Endothelial cell of umbilical vein (primary cell): ENCODE results near the gene GPR161. TPM values are rescaled to one million over a fixed set of nuclear protein-coding genes. Genes with fewer than 3 reads are reported as not detected.

ENCODE experiments used
- BruUV-seq: library from RNA; stranded (reverse); fragments of 400-500 nt; replicated peaks from 2 replicates; lab custom pipeline; 2021; lab: Mats Ljungman, UMichigan
- CTCF ChIA-PET: fragments of 300-600, 350-600 bp; sonication (Branson Sonifier 250); formaldehyde crosslinking; loops from one replicate; lab custom pipeline; 2021; ENCODE audit warnings: antibody characterized with exemption, inconsistent platforms; lab: Charles Lee
- POLR2A ChIA-PET: fragments of 300-600, 350-600 bp; sonication (Branson Sonifier 250); formaldehyde crosslinking; loops from one replicate; lab custom pipeline; 2021; ENCODE audit warnings: antibody characterized with exemption, inconsistent platforms; lab: Charles Lee
- DNase-seq: peaks from one replicate; pipeline ENCODE4 v3.0.0-alpha.2; 2011; ENCODE audit warnings: low read depth, low spot score
- FAIRE-seq: peaks from 2 replicates; lab custom pipeline; 2011; peaks lifted over from hg19 to GRCh38; lab: Jason Lieb, UNC
- H2AFZ ChIP-seq: 2 replicates; pipeline ENCODE4 v1.6.0; 2012; ENCODE audit warnings: low read depth, low read length, control low read depth, inconsistent platforms
- H3K27ac ChIP-seq: 2 replicates; pipeline ENCODE4 v1.5.1; 2011; ENCODE audit warnings: low read depth, mild to moderate bottlenecking, control low read depth, low read length, moderate library complexity; ENCODE audit not compliant: insufficient read depth
- H3K27me3 ChIP-seq, 2 experiments: 2 replicates each; pipeline versions ENCODE4 v1.6.0 to v1.6.1; 2011; ENCODE audit warnings: low read length in 2 of 2, mixed read lengths in 1 of 2; ENCODE audit not compliant: control insufficient read depth in 2 of 2, insufficient read depth in 2 of 2
- H3K36me3 ChIP-seq, 2 experiments: 2 replicates in 1 of 2; 3 replicates in 1 of 2; pipeline ENCODE4 v1.5.1; 2011; ENCODE audit warnings: low read length in 2 of 2, mild to moderate bottlenecking in 1 of 2, moderate library complexity in 1 of 2; ENCODE audit not compliant: control insufficient read depth in 2 of 2, insufficient read depth in 2 of 2; ENCODE audit errors: extremely low read depth in 1 of 2
- H3K4me1 ChIP-seq: 3 replicates; pipeline ENCODE4 v1.5.1; 2011; ENCODE audit warnings: mild to moderate bottlenecking, low read length; ENCODE audit not compliant: control insufficient read depth, insufficient read depth; ENCODE audit errors: extremely low read depth
- H3K4me2 ChIP-seq: 2 replicates; pipeline ENCODE4 v1.6.1; 2011; ENCODE audit warnings: low read length, control low read depth, mixed read lengths; ENCODE audit not compliant: insufficient read depth
- H3K4me3 ChIP-seq, 3 experiments: fragments of 200-600 bp in 1 of 3; sonication (generic), shearing (Covaris generic) in 1 of 3; replicated peaks in 1 of 3; 2 replicates each; pipeline ENCODE4 v1.5.1; 2011 to 2016; ENCODE audit warnings: control low read depth in 3 of 3, low read length in 3 of 3, mild to moderate bottlenecking in 2 of 3, inconsistent platforms in 1 of 3, low read depth in 1 of 3, moderate library complexity in 1 of 3; ENCODE audit not compliant: insufficient read depth in 1 of 3
- H3K79me2 ChIP-seq: 2 replicates; pipeline ENCODE4 v1.6.0; 2012; ENCODE audit warnings: low read length, inconsistent platforms; ENCODE audit not compliant: control insufficient read depth, insufficient read depth
- H3K9ac ChIP-seq: replicated peaks from 2 replicates; pipeline ENCODE3; 2011; ENCODE audit warnings: low read length, control low read depth; ENCODE audit not compliant: insufficient read depth; ENCODE audit errors: extremely low read depth
- H3K9me1 ChIP-seq: replicated peaks from 3 replicates; pipeline ENCODE4 v1.6.0; 2011; ENCODE audit warnings: mild to moderate bottlenecking, low read length; ENCODE audit not compliant: control insufficient read depth, insufficient read depth; ENCODE audit errors: extremely low read depth
- H3K9me3 ChIP-seq: replicated peaks from 2 replicates; pipeline ENCODE4 v1.5.1; 2012; ENCODE audit warnings: low read length, inconsistent platforms; ENCODE audit not compliant: control insufficient read depth, insufficient read depth
- H4K20me1 ChIP-seq: replicated peaks from 2 replicates; pipeline ENCODE3; 2011; ENCODE audit warnings: mild to moderate bottlenecking, low read length; ENCODE audit not compliant: control insufficient read depth, insufficient read depth; ENCODE audit errors: extremely low read depth
- CTCF ChIP-seq, 2 donors: IDR thresholded peaks; 1 replicate in 1 of 2; 2 replicates in 1 of 2; pipeline ENCODE4 v1.5.1; 2011; ENCODE audit warnings: low read length in 2 of 2, mild to moderate bottlenecking in 2 of 2, moderate library complexity in 2 of 2, control low read depth in 1 of 2, inconsistent platforms in 1 of 2, low read depth in 1 of 2; ENCODE audit not compliant: insufficient read depth in 1 of 2; ENCODE audit errors: extremely low read depth in 1 of 2
- EZH2 ChIP-seq: IDR thresholded peaks from 2 replicates; pipeline ENCODE4 v1.6.1; 2012; ENCODE audit warnings: borderline replicate concordance, low read depth, mild to moderate bottlenecking, moderate library complexity, low read length, inconsistent platforms; ENCODE audit not compliant: severe bottlenecking
- FOS ChIP-seq: IDR thresholded peaks from 2 replicates; pipeline ENCODE4 v1.6.1; 2011; ENCODE audit warnings: mild to moderate bottlenecking, low read length, moderate library complexity, borderline replicate concordance; ENCODE audit not compliant: insufficient read depth
- GATA2 ChIP-seq: IDR thresholded peaks from 2 replicates; pipeline ENCODE4 v1.7.0; 2011; ENCODE audit warnings: low read depth, mild to moderate bottlenecking, moderate library complexity, mixed read lengths, low read length; ENCODE audit not compliant: insufficient read length, insufficient read depth
- JUN ChIP-seq: IDR thresholded peaks from 2 replicates; pipeline ENCODE4 v1.6.1; 2011; ENCODE audit warnings: borderline replicate concordance, low read depth; ENCODE audit not compliant: insufficient read length, insufficient read depth
- MAX ChIP-seq: IDR thresholded peaks from 2 replicates; pipeline ENCODE4 v1.6.1; 2011; ENCODE audit not compliant: insufficient read depth, insufficient read length
- MYC ChIP-seq: IDR thresholded peaks from one replicate; pipeline ENCODE4 v1.6.1; 2011; ENCODE audit warnings: mild to moderate bottlenecking, low read depth, low read length
- POLR2A ChIP-seq: IDR thresholded peaks from 2 replicates; pipeline ENCODE4 v1.6.1; 2012; ENCODE audit warnings: low read depth, mild to moderate bottlenecking, control low read depth, low read length
- POLR2AphosphoS5 ChIP-seq: IDR thresholded peaks from 2 replicates; pipeline ENCODE4 v1.6.1; 2012; ENCODE audit warnings: low read depth, mild to moderate bottlenecking, control low read depth, low read length, moderate library complexity; ENCODE audit not compliant: insufficient read depth
- dilution Hi-C: fragments of 300-500 bp; cut with MboI; formaldehyde crosslinking; loops from one replicate; pipeline ENCODE4 v1.15.0; 2019; ENCODE audit warnings: low sequenced_read_pairs; ENCODE audit not compliant: extremely low pct_ligation_motif_present
- intact Hi-C: fragments of 100-400 bp; cut with micrococcal nuclease; formaldehyde crosslinking; loops from one replicate; pipeline ENCODE4 v1.10.0; 2022
- polyA plus RNA-seq, 4 experiments: library from polyadenylated mRNA; depleted of rRNA in 3 of 4; stranded (reverse) in 3 of 4; unstranded in 1 of 4; fragments of >200 nt; gene quantifications; 2 replicates each; pipeline versions ENCODE4 v1.2.1 to v1.2.3, GENCODE V29; 2011 to 2012; ENCODE audit warnings: missing spikeins in 1 of 4
- total RNA-seq: library from RNA; stranded (reverse); gene quantifications from 2 replicates; pipeline ENCODE4 v1.2.3, GENCODE V29; 2021

The GPR161 gene
- total and polyA plus RNA-seq, 2 donors (not counting 3 experiments of a cell fraction or from before 2014, with no cell fraction given): 34.7 to 36.5 TPM

- no peaks in the 10 kb centered on the region for H3K36me3 ChIP-seq
- TF ChIP-seq MAX (no peak), GATA2 (no peak), JUN (no peak), EZH2 (no peak), CTCF (IDR thresholded peaks at IDR 0.05; ENCODE audit: extremely low read depth in 1 of 2, insufficient read depth in 1 of 2, low read depth in 1 of 2, low read length in 2 of 2) (no peak), POLR2A (no peak), MYC (no peak), POLR2AphosphoS5 (no peak), FOS (no peak)
- no peak overlapping the region for H3K27ac ChIP-seq
- no peaks in the 10 kb centered on the region for H3K79me2 ChIP-seq
- H3K4me1 ChIP-seq: no peaks in the 10 kb centered on the region
- no peaks in the 10 kb centered on the region for H3K9me3 ChIP-seq
- no peak overlapping the region for H3K4me2 ChIP-seq
- peaks cover 0 to 2% of the 10 kb centered on the region in 2 experiments for H3K27me3 ChIP-seq
- BruUV-seq: no TSS peak
- ChIA-PET CTCF (no interaction called here), POLR2A (no interaction called here)
- intact Hi-C loops: no loop called here
- H2AFZ ChIP-seq: no peak overlapping the region
- dilution Hi-C loops: no loop called here
- no peaks in the 10 kb centered on the region for H4K20me1 ChIP-seq
- FAIRE-seq (no peak), DNase-seq (no peak)
- no peaks in the 10 kb centered on the region for H3K9me1 ChIP-seq
- no peak overlapping the region for H3K4me3 ChIP-seq
- H3K9ac ChIP-seq: no peak overlapping the region
These were observed 34.1 kb upstream of the GPR161 start for GRCh38 chr1:168170564-168171508.
